HuH-7.5 (cell line): Measurements from ENCODE around the gene SPATS2L.

Source experiments
- DNase-seq: peaks from one replicate; pipeline ENCODE4 v3.0.0; 2011; ENCODE audit warnings: low spot score

SPATS2L gene

DNA sequence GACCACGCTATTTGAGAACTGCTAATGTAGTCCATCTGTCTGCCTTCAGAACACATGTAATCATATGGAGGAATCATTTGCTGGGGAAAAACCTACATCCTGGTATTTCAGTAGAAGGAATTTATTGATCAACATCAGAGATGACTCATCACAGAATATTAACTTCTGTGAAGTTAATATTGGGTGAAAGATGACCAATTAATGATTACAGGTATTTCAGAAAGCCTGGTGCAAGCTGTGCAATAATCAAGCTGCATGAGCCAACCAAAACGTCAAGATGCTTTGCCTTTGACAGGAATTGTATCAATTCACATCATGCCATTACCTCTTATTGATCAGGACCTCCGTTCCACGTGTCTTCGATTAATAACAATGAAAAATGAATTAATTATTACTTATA, 9.4 kb upstream of the SPATS2L start:
- DNase-seq: no peak

DNA sequence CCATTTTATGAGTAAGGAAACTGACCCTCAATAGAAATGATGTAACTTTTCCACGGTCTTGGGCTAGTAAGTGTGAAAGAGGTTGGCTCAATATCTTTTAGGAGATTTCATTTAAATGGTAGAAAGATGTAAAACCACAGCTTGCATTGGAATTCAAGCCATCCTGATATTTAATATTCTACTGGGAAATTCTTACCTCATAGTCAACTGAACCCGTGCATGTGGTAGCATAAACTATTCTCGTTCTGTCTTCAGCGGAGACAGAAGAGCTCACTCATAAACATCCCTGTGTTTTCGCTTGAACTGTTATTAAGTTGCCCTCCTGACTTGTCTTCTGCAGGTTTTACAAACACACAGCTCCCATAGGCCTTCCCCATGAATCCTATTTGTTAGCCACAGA, 8.5 kb upstream of the SPATS2L start:
- DNase-seq: no peak

DNA sequence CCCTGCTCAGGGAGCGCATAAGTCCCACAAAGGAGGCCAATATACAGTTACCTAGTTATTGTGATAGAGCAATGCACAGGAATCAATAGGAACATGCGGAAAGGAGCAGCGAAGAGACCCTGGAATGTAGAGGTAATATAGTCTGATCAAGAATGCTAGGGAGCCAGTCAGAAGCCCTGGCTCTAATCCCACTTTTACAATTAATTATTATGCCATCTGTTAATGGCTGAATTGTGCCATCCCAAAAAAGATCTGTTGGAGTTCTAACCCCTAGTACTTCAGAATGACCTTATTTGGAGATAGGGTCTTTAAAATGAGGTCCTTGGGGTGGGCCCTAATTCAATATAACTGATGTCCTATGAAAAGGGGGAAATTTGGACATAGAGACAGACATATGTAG, 7.7 kb upstream of the SPATS2L start:
- DNase-seq: no peak

DNA sequence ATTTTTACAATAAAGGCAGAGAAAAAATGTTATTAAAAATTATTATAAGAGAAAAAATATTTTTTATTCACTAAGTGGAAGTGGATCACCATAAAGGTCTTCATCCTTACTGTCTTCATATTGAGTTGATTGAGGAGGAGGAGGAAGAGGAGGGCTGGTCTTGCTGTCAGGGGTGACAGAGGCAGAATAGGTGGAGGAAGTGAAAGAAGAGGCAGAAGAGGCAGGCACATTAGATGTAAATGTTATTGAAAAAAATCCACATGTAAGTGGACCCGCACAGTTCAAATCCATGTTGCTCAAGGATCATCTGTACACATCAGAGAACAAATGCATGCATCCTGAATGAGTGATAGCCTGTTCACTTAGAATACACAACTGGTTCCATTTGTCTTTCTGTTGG, 6.4 kb upstream of the SPATS2L start:
- no peak for DNase-seq

DNA sequence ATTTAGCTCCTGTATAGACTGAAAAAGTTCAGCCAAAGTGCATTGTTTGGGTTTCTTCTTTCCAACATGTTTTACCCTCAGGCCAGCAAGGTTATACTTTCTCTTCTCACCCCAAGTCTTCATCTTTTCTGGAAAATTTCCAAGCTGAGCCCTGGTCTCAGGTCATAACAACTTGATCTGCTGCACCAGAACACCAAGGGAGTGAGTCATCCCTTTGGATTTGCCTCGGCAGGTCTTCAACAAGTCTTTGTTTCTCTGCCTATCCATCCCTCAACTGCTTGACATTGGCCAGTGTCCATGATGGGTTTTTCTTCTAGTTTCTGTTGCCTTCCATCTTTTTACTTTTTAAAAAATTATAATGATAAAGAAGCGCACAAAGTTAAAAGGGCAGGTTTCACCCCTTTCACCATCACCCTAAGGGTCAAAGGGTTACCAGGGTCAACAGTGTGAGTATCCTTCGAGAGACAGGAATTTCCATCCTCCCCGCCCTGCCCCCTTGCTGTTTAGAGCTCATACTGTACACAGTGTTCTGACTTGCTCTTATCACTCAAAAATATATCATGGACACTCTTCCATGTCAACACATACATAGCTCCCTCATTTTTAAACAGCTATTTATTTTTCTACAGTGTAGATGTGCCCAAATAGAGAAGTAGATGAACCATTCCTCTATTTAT, 5.7 kb upstream of the SPATS2L start:
- DNase-seq: no peak

DNA sequence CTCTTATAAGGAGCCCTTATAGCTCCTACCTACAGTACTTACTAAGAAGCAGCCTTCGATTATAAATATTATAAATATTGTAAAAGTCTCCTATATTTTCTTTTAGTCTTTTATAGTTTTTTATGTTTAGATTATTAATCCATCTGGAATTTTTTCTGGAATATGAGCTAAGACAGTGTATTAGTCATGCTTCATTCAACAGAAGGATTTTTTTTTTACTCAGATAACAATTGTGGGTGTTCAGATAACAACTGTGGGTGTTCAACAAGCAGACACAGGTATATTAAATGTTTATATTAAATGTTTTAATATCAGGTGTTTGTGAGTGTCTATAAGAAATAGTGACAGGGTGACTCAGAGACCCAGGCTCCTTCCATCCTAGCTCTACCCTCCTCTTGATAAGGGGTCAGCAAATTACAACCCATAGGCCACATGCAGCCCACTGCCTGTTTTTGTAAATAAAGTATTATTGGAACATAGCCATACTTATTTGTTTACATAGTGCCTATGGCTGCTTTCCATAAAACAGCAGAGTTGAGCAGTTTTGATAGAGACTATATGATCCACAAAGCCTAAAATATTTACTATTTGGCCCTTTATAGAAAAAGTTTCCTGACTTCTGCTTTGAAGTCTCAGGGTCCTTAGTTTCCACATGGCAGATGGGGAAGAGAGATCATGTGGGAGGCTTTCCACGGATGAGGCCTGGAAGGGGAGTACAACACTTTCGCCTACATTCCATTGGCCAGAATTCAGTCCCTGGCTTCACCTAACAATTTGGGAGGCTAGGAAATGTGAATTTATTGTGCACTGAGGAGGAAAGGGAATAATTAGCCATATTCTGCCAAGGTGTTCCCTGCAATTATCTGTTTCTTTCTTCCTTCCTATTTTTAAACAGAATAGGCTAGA, 4.3 kb upstream of the SPATS2L start:
- DNase-seq: no peak

DNA sequence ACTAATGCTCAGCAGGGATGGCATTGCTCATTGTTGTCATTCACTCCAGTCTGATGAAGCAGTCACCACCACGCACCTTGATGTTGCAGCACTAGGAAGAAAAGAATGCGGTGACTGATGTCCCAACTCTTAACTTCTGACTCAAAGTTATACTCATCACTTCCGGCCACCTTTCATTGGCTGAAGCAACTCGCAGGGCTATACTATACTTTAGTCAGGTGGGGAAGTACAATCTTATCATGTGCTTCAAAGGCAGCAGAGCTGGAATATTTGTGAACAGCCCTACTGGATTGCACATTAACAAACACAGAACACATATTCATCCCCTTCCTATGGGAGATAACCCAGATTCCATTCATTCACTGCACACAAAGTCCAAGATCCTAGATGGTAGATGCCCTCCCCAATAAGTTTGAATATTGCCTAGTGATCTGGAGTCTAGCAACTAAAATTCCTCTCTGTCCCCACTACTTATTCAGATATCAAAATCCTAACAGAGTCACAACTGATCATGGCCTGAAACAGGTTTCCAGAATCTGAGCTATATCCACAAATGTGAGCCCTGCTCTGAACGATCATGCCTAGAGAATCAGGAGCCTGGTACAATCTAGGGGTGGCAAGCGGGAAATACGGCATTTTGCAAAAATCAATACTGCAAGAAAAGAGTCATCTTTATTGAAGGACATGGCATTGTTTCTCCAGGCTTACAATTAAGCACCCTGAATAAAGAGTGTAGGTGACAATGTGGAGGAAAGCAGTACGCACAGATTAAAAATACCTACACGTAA, 3.4 kb upstream of the SPATS2L start:
- DNase-seq: peak; percentile 49

DNA sequence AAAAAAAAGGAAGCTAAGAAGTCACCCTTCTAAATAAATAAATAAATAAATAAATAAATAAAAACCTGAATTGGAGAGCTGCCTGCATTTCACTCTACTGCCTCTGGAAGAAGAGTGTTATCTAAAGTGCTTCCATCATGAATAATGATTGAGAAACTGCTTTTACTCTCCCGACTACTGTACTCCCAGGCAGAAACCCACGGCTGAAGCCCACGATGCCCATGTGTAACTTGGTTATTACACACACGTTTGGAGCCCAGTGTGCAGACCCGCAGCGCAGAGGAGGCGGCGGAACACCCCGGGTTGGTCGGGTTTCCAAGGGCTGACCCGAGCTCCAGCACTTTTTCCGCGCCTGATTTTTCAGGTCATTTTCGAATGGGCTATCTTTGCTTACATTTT, 697 bp upstream of the SPATS2L start:
- no peak for DNase-seq

DNA sequence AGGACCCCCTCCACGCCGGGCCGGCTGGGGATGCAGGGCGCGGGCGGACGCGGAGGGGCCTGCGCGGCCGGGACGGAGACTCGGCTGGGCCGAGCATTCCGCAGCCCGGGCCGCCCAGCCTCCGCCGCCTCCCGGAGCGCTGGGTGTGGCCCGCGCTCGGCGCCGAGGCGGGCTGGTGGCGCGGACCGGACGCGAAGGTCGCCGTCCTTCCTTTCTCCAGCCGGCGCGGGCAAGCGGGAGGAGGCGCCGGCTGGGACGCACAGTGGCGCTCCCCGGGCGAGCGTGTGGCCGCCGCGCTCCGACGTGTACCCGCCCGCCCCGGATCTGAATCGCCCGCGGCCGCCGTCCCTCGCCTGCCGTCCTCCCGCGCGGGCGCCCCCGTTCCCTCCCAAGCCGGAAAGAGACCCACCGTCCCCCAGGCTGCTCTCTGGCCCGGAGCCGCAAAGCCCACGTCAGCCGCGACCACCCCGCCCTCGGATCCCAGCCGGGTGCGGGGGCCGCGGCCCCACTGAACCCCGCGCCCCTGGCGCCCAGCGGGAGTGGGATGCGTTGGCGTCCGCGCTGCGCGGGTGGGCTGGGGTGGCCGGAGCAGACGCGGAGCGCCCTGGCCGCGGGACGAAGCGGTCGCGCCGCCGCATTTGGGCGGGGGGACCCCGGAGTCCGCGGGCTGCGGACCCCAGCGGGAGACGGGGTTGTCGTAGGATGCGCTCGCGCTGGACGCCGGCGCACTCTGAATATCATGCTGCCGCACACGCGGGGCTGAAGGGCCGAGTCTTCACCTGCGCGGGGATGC, 634 bp downstream of the SPATS2L start:
- DNase-seq: peak; percentile 22

DNA sequence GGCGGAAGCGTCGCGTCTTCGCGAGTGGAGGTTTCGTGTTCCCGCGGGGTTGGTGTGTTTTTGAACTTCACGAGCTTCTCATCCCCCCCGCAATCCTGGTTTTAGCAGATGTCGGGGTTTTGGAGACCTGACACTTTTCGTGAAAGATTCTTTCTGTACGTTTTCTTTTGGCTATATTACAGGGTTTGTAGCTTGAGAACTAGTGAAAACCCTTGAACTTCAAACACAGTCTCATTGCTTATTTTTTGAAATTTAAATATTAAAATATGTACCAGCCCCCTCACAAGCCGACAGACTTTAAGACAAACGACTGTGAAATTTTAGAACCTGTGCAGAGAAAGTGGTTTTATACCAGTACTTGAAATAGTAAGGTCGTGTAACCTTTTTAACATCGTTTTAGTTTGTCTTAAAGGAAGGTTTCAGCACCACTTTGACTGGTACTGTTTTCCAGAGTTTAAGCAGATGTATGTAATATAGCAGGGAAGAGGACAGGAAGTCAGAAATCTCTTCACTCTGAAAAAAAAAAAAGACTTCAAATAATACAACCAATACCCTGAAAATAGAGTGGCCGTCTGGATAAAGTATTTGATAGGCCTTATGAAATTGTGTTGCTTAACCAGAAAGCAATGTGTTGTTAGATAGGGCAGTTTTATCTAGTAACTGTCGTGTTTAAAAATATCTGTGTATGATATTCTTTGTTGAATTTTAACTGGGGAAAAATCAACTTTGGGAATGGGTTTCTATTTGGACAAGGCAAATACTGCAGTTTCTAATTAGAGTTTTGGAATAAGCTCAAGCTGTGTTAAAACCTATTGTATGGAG, 1.4 kb downstream of the SPATS2L start:
- DNase-seq: no peak

DNA sequence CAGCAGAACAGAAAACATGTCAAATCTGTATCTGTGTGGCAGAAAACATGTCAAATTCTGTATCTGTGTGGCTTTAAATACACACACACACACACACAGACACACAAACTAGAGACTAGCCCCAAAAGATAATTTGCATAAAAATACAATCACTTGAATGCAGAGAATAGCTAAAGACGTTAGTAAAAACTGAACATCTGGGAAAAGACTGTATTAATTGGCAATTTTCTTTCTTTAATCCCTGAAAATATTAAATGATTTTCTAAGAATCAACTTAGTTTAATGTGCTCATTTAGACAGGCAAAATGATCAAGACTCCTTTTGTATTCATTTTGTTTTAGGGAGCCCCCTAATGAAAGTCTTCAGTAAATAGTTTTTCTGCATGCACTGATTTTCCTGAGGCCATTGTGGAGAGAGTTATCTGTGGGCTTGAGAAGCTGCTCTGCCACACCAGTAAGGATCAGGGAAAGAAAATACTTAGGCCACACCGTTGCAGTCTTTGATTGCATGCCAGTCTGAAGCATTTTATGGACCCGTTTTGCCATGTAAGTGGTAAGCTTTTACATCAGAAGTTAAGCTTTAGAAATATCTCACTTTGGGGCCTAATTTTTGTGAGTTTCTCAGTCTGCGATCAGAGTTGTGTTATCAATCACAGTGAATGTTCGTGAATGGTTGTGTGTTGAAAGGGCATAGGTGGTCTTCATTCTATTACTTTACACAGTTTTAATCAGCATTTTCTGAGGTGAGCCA, 2.2 kb downstream of the SPATS2L start:
- no peak for DNase-seq

DNA sequence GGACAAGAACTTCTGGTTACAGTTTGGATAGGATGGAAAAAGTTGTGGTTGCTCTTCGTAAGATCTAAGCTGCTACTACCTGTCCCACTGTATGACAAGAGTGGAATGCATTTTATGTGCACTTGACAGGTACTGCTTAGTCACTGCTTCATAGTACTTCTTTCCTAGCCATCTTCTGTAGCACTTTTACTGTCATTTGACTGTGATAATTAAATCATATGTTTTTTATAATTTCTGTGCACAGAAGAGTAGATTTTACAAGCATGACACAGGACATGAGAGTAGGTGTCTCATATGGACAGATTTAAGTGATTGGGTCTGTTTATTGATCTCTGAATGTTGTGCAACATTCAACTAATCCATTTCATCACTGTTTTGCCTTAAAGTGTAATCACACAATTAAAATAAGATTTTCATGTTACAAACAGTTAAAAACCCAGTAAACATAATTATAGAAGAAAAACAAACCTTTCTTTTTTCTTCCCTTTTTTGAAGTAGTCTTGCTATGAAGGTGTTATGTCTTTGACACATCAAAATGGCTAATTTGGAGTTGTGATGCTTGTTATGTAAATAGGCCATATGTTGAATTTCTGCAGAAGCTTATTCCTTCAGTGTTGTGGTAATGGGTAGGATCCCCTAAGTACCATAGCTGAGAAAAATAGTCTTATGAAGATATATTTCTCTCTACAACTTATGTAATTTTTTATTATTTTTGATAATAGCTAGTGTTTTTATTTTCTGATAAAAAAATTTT, 3.0 kb downstream of the SPATS2L start:
- no peak for DNase-seq

DNA sequence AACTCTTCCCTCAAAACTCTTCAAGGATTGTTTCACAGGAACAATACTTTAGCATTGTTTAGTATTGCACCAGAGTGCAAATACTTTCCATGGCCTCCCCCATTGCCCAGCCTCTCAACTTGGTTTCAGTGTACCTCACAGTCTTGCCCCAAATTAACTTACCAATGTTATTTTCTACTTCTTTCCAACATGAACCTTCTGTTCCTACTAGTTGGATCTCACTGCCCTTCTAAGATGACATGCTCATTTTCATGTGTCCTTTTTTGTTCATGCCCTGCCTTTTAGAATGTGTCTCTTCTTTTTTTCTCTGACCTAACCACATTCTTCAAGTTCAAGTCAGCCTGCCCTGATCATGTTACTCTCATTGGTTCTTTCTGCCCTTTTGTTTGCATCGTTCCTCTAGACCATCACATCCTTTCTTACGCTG, 4.1 kb downstream of the SPATS2L start:
- no peak for DNase-seq

DNA sequence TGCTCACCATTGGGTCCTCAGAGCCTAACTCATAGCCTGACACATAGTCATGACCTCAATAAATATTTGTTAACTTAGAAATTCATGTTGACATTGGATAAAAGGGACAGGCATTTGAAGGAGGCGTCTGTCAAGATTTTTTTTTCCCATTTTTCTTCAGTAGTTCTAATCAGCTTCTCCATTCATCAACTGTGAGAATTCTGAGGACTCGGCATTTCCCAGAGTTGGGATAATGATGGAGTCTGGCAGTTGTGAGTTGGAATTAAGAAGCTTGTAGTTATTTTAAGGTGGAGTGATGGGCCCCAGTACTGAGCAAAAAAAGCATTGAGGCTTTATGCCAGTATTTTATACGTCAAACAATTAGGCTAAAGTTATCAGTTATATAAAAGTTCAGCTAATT, 4.6 kb downstream of the SPATS2L start:
- DNase-seq: no peak

DNA sequence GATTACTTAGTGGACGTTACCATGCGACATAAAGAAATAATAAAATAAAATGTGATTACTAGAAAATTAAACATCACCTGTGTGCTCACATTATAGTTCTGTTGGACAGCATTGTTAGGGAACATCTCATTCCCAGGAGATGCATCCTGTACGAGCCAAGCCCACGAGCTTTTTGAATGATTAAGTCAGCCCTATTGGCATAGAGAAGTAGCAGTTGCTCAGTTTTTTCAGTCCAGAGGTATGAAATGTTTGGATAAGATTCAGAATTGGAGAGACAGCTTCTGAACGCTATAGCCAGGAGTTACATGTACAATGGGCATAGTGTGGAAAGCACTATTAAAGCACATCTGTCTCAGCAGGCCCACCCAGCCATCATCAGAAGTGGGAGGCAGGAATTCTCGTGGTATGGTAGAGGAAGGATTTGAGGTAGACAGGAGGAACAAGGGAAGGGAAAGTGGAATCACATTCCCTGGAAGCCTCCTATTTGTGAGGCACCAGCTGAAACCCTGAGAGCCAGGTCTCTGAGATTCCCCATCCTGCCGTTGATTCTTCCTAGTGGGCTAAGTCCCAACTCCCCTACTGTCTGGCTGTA, 8.6 kb downstream of the SPATS2L start:
- no peak for DNase-seq

DNA sequence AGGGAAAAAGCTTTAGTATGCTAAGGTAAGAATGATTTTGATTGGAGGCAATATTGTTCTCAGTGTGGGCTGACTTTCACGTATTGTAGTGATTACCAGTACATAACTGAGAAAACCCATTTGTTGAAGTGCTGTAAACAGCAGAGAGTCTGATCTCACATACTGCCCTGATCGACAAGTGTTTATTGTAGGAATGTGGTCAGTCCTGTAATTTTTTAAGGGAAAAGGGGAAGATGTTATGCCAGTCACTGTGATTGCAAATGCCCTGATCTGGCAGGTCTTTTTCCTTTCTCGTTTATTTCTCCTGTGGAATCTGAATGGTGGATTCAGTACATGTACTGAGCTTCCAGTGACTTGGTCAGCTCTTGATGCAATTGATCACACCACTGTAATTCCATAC, 11.5 kb downstream of the SPATS2L start:
- DNase-seq: no peak

DNA sequence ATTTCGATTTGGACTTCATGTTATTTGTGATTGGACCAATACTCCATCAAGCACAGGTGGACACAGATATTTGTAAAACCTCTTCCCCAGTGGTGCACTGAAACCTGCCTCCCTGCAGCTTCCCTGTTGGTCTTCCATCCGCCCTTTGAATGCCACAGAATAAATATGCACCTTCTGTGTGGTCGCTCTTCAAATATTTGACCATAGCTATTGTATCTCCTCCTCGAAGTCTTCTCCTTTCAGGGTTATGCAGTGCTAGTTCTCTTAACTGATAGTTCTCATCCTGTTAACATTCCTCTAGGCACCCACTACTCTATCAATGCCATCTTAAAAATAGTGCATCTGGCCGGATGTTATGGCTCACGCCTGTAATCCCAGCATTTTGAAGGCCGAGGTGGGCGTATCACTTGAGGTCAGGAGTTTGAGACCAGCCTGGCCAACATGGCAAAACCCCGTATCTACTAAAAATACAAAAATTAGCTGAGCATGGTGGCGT, 12.5 kb downstream of the SPATS2L start:
- no peak for DNase-seq

DNA sequence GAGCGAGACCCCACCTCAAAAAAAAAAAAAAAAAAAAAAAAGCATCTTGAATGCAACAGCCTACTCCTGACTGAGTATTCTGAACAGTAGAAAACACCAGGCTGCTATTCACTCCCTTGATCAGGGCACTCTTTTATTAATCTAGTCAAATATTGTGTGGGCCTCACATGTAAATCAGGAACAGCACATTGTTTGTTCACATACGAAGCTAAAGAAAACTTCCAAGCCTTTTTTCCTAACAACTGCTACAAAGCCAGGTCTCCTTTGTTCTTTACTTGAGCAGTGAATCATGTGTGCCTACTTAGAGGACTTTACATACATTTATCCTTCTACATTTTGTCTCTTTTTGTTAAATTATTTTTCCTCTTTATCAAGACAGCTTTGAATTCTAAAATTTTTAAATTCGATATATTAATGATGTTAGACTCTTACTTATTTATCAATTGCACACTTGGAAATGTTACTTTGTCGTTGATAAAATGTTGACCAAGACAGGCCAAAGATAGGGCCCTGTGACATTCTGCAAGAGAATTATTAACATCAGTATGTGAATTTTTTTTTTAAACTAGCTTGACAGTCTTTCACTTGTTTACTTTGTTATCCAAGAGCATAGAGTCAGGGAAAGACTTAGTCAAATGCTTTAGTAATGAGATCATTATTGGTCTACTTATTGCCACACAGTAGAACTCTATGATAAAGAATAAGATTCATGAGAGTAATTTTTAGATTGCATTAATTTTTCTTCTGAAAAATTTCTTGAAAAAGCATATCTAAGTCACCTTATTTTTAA, 13.2 kb downstream of the SPATS2L start:
- no peak for DNase-seq
